Activated CD8-positive, alpha-beta memory T cell treated with anti-CD3 and anti-CD28 coated beads, Interleukin-2, amount 10 ng/mL, durations not matched to agents 7 days and 5 days (primary cell): ENCODE results near the gene RPGRIP1L. TPM values are rescaled to one million over a fixed set of nuclear protein-coding genes. Genes with fewer than 3 reads are reported as not detected.

Source experiments
- ATAC-seq: fragments of 150-1000 bp; cut with Tn5 transposase; one replicate; pipeline ENCODE4 v1.10.0; 2021; ENCODE audit warnings: moderate library complexity
- CTCF ChIA-PET: fragments of 350-600 bp; sonication (Branson Sonifier 250); formaldehyde crosslinking; loops from one replicate; lab custom pipeline; 2021; ENCODE audit warnings: antibody characterized with exemption; lab: Charles Lee
- DNase-seq: peaks from one replicate; pipeline ENCODE4 v3.0.0-alpha.2; 2020
- H3K27ac Mint-ChIP-seq: one replicate; pipeline ENCODE4 v1.8.0; 2021; ENCODE audit warnings: mild to moderate bottlenecking, mixed read lengths
- H3K27me3 Mint-ChIP-seq: one replicate; pipeline ENCODE4 v1.8.0; 2021; ENCODE audit warnings: mixed read lengths
- H3K36me3 Mint-ChIP-seq: one replicate; pipeline ENCODE4 v1.8.0; 2021; ENCODE audit warnings: mild to moderate bottlenecking, mixed read lengths
- H3K4me1 Mint-ChIP-seq: one replicate; pipeline ENCODE4 v1.8.0; 2021; ENCODE audit warnings: mixed read lengths
- H3K4me3 Mint-ChIP-seq: one replicate; pipeline ENCODE4 v1.8.0; 2021; ENCODE audit warnings: mild to moderate bottlenecking, moderate library complexity, mixed read lengths
- H3K9me3 Mint-ChIP-seq: one replicate; pipeline ENCODE4 v1.8.0; 2022; ENCODE audit warnings: low read depth, mixed read lengths
- total RNA-seq, 2 experiments: library from RNA; stranded (reverse); gene quantifications; one replicate each; pipeline ENCODE4 v1.2.3, GENCODE V29; 2021

RPGRIP1L gene
- total RNA-seq, 2 experiments from 2014 or later = 5.6 to 6.9 TPM

DNA sequence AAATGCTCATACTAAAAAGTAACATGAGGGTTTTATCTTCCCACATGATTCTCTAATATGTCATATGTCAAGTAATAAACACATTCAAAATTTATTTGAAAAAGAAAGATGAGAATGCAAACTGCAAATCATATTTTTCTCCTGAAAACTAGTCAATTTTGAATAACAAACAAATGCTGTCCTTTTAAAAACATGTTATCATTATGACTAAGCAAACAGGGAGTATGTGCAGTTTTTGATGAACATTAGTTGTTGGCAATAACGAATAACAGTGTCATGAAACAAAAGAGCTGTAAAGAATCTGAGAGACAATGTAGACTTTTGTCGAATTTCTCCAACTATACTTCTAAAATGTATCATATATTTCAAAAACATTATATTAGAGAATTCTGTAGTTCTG is 34.8 kb downstream of the RPGRIP1L start:
- no peak overlapping the region for H3K4me3 Mint-ChIP-seq
- H3K9me3 Mint-ChIP-seq = no peaks in the 10 kb centered on the region
- DNase-seq (no peak), ATAC-seq (no peak)
- CTCF ChIA-PET = no interaction called here
- peaks cover 14% of the 10 kb centered on the region for H3K4me1 Mint-ChIP-seq
- no peaks in the 10 kb centered on the region for H3K27me3 Mint-ChIP-seq
- H3K36me3 Mint-ChIP-seq = no peaks in the 10 kb centered on the region
- H3K27ac Mint-ChIP-seq = no peak overlapping the region

DNA sequence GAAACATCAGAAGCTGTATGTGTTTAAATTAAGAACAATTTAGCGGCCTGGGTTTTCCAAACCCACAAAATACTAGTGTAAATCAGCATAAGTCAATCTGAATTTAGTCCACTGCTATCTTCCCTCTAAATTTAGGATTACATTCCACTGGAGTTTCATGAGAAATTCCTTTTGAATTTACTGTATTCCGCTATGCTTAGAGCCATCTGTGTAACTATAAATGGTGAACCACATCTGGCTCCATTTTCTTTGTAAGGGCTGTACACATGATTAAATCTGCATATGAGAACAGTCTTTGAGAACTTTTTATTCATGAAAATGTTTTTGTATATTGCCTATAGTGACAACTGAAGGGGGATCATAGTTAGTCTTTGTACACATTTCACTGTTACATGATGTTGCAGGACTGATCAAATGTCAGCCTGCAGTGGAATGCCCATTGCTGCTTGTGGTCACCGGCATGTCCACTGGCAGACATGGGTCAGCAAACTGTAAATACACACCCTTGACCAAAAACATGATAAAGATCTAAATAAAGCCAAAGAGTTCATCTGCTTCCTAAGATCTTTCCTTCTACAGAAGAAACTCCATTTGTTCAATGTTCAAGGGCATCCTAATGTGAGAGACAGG is 36.8 kb downstream of the RPGRIP1L start:
- H3K27ac Mint-ChIP-seq = no peak overlapping the region
- no peak overlapping the region for H3K4me3 Mint-ChIP-seq
- no peaks in the 10 kb centered on the region for H3K27me3 Mint-ChIP-seq
- H3K9me3 Mint-ChIP-seq = no peaks in the 10 kb centered on the region
- H3K36me3 Mint-ChIP-seq = no peaks in the 10 kb centered on the region
- DNase-seq (no peak), ATAC-seq (no peak)
- peaks cover 14% of the 10 kb centered on the region for H3K4me1 Mint-ChIP-seq
- CTCF ChIA-PET = no interaction called here

DNA sequence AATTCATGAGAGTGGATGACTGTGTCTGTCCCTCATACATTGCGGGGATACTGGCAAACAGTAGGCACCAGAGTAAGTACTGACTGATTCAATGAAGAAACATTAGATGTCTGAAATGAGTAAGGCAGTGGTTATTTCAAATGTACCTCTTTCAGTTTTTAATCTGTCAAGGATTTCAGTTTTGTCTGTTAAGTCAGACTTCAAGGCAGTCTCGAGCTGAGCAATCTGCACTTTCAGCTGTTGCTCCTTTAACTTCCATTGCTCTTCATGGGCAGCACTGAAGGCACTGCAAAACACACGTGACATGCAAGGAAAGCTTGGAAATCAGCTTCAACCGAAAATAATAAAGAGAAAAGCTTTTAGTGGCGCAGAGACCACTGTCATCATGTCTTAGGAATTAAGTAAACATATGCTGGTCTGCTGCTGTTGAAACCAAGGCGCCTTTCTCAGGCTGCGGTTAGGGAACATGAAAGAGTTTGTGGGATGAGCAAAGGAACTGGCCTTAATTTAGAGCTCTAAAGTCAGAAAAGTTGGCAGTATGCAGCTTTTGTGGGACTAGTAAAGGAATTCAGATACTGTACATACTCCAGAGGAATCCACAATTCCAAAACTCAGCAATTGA is 38.8 kb downstream of the RPGRIP1L start:
- Mint-ChIP-seq H3K4me1 (peaks cover 14% of the 10 kb centered on the region), H3K4me3 (no peak overlapping the region), H3K9me3 (no peaks in the 10 kb centered on the region), H3K27me3 (no peaks in the 10 kb centered on the region), H3K36me3 (no peaks in the 10 kb centered on the region), H3K27ac (no peak overlapping the region)
- ATAC-seq (peak; percentile 91), DNase-seq (peak; percentile 41)
- CTCF ChIA-PET = interaction anchor here (1.3 to 1.4 kb wide), 3 partner anchors 11 to 79 kb away, joined by 3 to 4 read pairs (median 3); partner anchors contain the start of genes FTO and RPGRIP1L

DNA sequence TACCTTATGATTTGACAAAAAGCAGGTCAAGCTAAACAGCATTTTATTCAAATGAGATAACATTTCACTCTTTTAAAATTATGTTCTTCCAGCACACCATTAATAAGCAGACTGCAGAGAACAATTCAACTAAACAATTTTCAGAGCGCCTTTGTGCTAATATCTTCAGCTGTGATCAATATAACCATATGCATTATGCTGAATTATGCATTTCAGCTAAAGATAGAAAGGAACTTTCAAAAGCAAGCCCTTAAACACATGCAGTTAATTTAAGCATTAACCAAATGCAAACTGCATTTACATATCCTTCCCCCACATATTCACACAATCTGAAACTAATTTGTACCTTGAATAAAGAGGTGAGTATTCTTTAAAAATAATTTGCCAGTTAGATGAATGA is 41.6 kb downstream of the RPGRIP1L start:
- CTCF ChIA-PET = no interaction called here
- H3K4me3 Mint-ChIP-seq = no peak overlapping the region
- ATAC-seq (no peak), DNase-seq (no peak)
- peaks cover 14% of the 10 kb centered on the region for H3K4me1 Mint-ChIP-seq
- no peaks in the 10 kb centered on the region for H3K9me3 Mint-ChIP-seq
- peaks cover 2% of the 10 kb centered on the region for H3K36me3 Mint-ChIP-seq
- no peak overlapping the region for H3K27ac Mint-ChIP-seq
- no peaks in the 10 kb centered on the region for H3K27me3 Mint-ChIP-seq

DNA sequence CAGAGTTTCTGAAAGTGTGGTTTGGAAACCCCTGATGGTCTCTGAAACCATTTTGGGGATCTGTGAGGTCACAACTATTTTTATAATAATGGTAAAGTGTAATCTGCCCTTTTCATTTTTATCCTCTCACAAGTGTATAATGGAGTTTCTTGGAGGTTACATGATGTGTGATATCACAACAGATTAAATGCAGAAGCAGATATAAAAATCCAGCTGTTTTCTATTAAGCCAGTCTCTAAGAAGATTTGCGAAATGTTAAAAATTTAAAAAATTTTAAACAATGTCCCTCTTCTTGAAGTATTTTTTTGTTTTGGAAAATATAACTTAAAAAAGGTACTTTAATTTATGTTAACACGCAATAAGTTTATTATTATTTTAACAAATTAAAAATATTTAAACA is 48.7 kb downstream of the RPGRIP1L start:
- H3K27ac Mint-ChIP-seq = no peak overlapping the region
- no peak for DNase-seq
- no peaks in the 10 kb centered on the region for H3K27me3 Mint-ChIP-seq
- no peak overlapping the region for H3K4me3 Mint-ChIP-seq
- CTCF ChIA-PET = interaction anchor here (1.6 kb wide), 1 partner anchor 105 kb away, joined by 3 read pairs; no protein-coding TSS in a partner anchor
- H3K4me1 Mint-ChIP-seq = no peaks in the 10 kb centered on the region
- ATAC-seq = no peak
- H3K36me3 Mint-ChIP-seq = peaks cover 9% of the 10 kb centered on the region
- H3K9me3 Mint-ChIP-seq = no peaks in the 10 kb centered on the region

DNA sequence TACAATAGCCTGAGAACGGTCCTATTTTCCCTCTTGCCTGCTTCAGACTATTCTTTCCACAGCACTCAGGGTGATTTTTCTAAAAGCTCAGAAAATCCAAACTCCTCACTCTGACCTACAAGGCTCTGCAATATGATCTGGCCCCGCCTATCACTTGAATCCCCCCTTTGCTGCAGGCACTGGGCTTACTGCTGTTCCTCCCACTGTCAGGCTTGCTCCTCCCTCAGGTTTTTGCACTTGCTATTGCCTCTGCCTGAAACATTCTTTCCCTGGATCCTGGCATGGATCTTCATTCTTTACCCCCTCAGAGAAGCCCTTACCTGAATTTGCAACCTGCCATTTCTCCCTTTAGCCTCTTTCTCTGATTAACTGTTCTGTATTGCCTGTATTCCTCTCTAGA is 52.3 kb downstream of the RPGRIP1L start:
- CTCF ChIA-PET = no interaction called here
- no peaks in the 10 kb centered on the region for H3K27me3 Mint-ChIP-seq
- no peaks in the 10 kb centered on the region for H3K4me1 Mint-ChIP-seq
- H3K9me3 Mint-ChIP-seq = no peaks in the 10 kb centered on the region
- no peak overlapping the region for H3K27ac Mint-ChIP-seq
- DNase-seq (no peak), ATAC-seq (no peak)
- H3K4me3 Mint-ChIP-seq = no peak overlapping the region
- peaks cover 11% of the 10 kb centered on the region for H3K36me3 Mint-ChIP-seq

DNA sequence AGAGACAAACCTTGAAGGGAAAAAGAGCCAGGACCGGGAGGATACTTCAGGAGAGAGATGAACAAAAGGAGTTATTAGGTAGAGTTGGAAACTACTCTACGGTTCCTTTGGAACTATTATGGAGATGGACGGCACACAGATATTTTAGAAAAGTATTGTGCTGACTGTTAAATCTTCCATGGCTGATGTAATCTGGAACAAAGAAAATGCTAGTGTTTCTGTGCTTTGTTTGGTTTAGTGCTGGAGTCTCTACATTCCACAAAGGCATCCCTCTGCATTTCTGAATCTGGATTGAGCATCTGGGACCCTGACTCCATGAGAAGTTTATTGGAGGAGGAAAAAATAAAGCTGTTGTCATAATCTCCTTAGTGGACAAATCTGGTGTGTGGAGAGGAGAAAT is 57.2 kb downstream of the RPGRIP1L start:
- no peak for DNase-seq
- ATAC-seq = no peak
- Mint-ChIP-seq H3K9me3 (peaks cover 6% of the 10 kb centered on the region), H3K27me3 (no peaks in the 10 kb centered on the region), H3K4me1 (no peaks in the 10 kb centered on the region), H3K4me3 (no peak overlapping the region), H3K36me3 (peaks cover 18% of the 10 kb centered on the region), H3K27ac (no peak overlapping the region)
- CTCF ChIA-PET = no interaction called here

DNA sequence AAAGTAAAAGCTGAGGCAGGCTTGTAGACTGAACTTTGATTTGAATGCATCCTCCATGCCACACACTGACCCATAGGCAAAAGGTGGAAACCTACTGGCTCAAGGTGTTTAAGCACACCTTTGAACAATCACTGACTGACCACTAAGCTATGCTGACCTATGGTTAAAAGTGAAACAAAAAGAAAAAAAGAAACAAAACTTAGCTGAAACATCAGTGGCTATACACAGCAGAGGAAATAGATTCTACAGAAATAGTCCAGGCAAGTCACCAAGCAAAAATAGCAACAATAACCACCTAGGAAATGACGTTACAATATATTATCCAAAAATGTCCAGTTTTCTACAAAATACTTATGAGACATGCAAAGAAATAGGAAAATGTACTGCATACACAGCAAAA is 60.2 kb downstream of the RPGRIP1L start:
- no peak for DNase-seq
- no peak overlapping the region for H3K4me3 Mint-ChIP-seq
- H3K9me3 Mint-ChIP-seq = peaks cover 6% of the 10 kb centered on the region
- CTCF ChIA-PET = no interaction called here
- H3K27me3 Mint-ChIP-seq = no peaks in the 10 kb centered on the region
- ATAC-seq = no peak
- H3K27ac Mint-ChIP-seq = no peak overlapping the region
- H3K4me1 Mint-ChIP-seq = no peaks in the 10 kb centered on the region
- H3K36me3 Mint-ChIP-seq = peaks cover 22% of the 10 kb centered on the region

DNA sequence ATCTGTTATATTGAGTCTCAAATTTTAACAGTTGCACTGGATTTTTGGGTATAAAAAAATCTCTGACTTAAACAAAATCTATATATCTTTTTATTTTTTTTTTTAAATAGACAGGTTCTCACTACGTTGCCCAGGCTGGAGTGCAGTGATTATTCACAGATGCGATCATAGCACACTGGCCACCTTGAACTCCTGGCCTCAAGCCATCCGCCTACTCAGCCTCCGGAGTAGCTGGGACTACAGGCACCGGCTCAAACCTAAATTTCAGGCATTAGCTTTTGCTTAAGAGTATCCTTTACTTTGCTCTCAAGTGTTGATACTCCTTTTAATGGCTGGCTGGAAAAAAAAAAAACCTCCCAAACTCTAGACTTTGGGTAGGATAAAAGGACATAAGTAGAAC is 61.6 kb downstream of the RPGRIP1L start:
- H3K4me1 Mint-ChIP-seq = no peaks in the 10 kb centered on the region
- DNase-seq (no peak), ATAC-seq (no peak)
- H3K9me3 Mint-ChIP-seq = peaks cover 6% of the 10 kb centered on the region
- H3K27ac Mint-ChIP-seq = no peak overlapping the region
- H3K36me3 Mint-ChIP-seq = peaks cover 18% of the 10 kb centered on the region
- H3K27me3 Mint-ChIP-seq = no peaks in the 10 kb centered on the region
- CTCF ChIA-PET = no interaction called here
- no peak overlapping the region for H3K4me3 Mint-ChIP-seq

DNA sequence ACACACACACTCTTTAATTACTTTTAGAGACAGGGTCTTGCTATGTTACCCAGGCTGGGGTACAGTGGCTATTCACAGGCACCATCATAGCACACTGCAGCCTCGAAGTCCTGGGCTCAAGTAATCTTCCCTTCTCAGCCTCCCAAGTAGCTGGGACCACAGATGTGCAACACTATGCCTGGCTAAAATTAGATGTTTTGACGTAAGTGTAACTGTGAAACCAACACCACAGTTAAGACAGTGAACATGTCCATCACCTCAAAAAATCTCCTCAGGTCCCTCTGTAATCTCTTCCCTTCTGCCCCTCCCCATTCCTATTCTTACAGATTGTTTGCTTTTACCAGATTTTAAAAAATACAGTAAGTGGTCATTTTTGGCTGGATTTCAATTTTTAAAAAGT is 66.7 kb downstream of the RPGRIP1L start:
- Mint-ChIP-seq H3K4me3 (no peak overlapping the region), H3K27me3 (no peaks in the 10 kb centered on the region), H3K27ac (no peak overlapping the region), H3K9me3 (no peaks in the 10 kb centered on the region), H3K4me1 (no peaks in the 10 kb centered on the region), H3K36me3 (peaks cover 8% of the 10 kb centered on the region)
- DNase-seq = no peak
- CTCF ChIA-PET = no interaction called here
- no peak for ATAC-seq

DNA sequence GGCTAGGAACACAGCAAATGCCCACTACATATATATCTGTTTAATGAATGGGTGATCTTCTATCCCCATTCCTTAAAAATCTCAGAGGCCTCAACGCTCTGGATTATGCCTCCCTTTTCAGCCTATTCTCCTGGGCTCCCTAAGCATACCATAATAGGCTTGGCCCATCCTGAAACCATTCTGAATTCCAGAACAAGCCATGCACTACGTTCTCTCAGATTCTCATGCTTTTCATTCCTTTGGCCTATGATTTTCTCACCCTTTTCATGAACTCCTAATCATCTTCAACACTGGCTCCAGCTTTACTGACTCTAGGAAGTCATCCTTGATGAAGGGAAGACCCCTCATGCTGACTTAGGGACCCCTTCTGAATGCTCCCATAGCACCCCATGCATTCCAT is 71.1 kb downstream of the RPGRIP1L start:
- H3K9me3 Mint-ChIP-seq = no peaks in the 10 kb centered on the region
- H3K4me3 Mint-ChIP-seq = no peak overlapping the region
- no peaks in the 10 kb centered on the region for H3K27me3 Mint-ChIP-seq
- peaks cover 3% of the 10 kb centered on the region for H3K36me3 Mint-ChIP-seq
- H3K27ac Mint-ChIP-seq = no peak overlapping the region
- CTCF ChIA-PET = no interaction called here
- no peak for DNase-seq
- H3K4me1 Mint-ChIP-seq = peaks cover 3% of the 10 kb centered on the region
- ATAC-seq = no peak

DNA sequence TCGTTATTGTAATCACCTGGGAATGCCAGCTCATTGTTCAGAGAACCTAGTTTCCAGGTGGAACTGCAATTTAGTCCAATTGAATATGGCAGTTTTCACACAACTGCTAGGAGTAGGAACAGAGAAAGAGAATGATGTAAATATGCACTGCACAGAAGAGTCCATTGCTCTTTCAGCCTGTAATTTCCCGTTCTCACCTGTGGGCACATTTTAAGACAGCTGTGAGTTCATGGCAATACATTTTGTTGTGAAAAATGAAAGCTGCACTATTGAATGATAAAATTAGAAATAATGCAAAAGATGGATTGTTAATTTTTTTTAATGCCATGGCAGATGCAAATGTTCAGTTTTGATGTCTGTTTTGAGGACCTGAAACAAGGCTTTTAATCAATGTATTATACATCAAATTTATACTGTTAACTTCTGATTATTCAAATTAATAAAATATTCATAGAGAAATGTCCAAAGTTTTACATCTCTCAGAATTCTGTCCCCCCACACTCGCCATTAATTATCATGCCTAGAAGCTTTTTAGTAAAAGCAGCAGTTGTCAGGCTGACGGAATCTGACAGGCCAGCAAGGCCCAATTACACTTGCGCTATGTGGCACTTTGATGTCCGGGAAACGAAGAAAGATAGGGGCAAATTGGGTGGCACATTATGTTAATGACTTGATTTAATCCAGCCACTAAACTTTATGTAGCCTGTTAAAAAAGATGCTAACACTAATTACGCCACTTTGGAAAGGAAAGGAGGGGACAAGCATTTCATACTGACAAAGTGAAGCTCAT is 72.2 kb downstream of the RPGRIP1L start:
- Mint-ChIP-seq H3K4me3 (no peak overlapping the region), H3K27ac (no peak overlapping the region), H3K27me3 (no peaks in the 10 kb centered on the region), H3K4me1 (peaks cover 3% of the 10 kb centered on the region), H3K36me3 (peaks cover 3% of the 10 kb centered on the region), H3K9me3 (no peaks in the 10 kb centered on the region)
- CTCF ChIA-PET = no interaction called here
- no peak for DNase-seq
- no peak for ATAC-seq

DNA sequence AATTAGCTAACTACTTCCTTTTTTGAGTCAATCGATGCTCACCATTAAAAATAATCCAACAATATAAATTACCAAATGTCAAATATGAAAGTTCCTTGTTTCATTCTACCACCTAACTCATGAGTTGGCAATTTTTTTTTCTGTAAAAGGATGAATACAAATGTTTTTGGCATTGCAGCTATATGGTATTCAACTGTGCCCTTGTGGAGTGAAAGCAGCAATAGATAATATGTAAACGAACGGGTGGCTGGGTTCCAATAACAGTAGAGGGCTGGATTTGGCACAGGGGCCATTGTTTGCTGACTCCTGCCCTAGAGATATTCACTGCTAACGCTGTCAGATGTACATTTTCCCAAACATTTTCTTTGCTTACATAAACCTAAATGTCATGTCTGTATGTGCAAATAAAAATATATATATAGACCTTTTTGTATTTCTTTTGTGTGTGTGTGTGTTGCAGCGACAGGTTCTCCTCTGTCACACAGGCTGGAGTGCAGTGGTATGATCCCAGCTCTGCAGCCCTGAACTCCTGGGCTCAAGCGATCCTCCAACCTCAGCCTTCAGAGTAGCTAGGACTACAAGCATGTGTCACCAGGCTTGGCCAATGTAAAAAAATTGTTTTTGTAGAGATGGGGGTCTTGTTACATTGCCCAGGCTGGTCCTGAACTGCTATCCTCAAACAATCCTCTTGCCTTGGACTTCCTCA is 73.9 kb downstream of the RPGRIP1L start:
- CTCF ChIA-PET = interaction anchor here (1.4 kb wide), 1 partner anchor 9 kb away, joined by 3 read pairs; no protein-coding TSS in a partner anchor
- peaks cover 3% of the 10 kb centered on the region for H3K4me1 Mint-ChIP-seq
- no peaks in the 10 kb centered on the region for H3K27me3 Mint-ChIP-seq
- no peaks in the 10 kb centered on the region for H3K9me3 Mint-ChIP-seq
- no peak for ATAC-seq
- H3K4me3 Mint-ChIP-seq = no peak overlapping the region
- no peak for DNase-seq
- peaks cover 3% of the 10 kb centered on the region for H3K36me3 Mint-ChIP-seq
- H3K27ac Mint-ChIP-seq = no peak overlapping the region
